Stimulated activated CD8-positive, alpha-beta memory T cell treated with anti-CD3 and anti-CD28 coated beads, Interleukin-4, amount 100 ng/mL, for 4 hours (primary cell): Measurements from ENCODE around the gene ATXN7L3B.

ENCODE experiments used
- DNase-seq, 2 donors: peaks; one replicate each; pipeline ENCODE4 v3.0.0-alpha.2; 2020; ENCODE audit warnings: low read depth in 2 of 2, low spot score in 1 of 2

The ATXN7L3B gene

DNA sequence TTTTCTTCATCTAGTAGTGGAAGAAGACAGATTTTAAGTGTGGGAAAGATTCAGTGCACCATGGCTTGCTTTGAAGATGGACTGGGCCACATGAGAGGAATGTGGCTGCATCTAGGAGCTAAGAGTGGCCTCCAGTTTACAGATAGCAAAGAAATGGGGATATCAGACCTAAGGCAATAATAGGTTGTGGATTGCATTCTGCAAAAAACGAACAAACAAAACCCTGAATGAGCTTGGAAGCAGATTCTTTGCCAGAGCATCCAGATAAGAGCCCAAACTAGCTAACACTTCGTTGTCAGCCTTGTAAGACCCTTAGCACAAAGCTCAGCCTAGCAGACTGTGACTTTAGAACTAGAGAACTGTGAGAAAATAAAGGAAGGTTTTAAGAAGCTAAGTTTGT, 9.6 kb downstream of the ATXN7L3B start:
- DNase-seq = no peak

DNA sequence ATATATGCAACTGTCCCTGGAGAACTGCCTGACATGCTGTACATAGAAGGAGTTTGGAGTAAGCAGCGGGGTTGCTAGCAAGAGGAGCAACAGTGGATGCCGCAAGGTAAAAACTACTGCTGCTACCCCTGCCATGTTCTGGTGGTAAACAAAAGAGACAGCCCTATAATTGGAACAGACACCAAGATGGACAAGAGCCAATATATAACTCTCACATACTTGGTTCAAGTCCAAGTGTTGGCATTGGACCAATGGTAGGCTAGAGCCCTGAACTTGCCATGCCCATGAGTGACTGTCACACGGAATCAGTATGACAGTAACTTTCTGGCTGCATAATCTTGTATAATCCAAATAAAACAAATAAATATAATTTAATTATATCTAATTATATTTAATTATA, 13.7 kb downstream of the ATXN7L3B start:
- no peak for DNase-seq

DNA sequence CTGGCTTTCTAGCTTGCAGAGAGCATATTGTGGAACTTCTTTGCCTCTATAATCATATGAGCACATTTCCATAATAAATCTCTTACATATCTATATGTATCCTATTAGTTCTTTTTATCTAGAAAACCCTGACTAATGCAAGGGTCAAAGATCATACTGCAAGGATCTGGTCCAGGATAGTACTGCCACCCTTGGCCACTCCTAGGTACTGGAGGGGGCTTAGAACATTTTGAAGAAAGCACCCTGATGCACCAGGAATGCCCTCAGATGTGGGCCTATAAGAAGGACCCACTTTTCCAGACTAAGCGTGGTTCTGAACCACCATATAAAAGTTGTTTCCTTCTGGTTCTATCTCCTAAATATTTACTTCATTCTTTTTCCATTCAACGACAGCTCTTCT, 14.6 kb downstream of the ATXN7L3B start:
- no peak for DNase-seq

DNA sequence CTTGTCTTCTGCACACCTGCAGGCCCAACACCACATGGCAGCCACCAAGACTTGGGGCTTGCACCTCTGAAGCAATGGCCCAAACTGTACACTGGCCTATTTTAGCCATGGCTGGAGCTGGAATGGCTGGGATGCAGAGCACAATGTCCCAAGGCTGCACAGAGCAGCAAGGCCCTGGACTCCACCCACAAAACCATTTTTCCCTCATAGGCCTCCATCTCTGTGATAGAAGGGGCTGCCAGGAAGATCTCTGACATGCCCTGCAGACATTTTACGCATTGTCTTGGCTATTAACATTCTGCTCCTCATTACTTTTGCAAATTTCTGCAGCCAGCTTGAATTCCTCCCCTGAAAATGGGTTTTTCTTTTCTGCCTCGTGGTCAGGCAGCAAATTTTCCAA, 22.1 kb downstream of the ATXN7L3B start:
- no peak for DNase-seq

DNA sequence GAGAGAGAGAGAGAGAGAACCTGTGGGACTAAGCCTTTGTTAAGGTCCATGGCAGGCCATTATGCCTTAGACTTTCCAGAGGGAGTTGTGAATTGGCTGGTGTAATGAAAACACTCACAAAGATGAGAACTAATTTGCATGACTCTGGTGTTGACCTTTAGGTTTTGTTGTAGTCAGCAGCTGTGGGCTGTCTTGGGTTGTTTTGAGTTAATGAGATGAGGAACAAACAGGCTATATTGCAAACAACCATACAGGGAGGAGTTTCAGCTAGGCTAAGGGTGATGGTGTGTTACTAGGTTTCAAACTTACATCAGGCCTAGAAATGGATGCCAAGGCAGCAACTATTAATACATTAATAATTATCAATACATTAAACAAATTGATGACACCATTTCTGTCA, 26.3 kb downstream of the ATXN7L3B start:
- no peak for DNase-seq

DNA sequence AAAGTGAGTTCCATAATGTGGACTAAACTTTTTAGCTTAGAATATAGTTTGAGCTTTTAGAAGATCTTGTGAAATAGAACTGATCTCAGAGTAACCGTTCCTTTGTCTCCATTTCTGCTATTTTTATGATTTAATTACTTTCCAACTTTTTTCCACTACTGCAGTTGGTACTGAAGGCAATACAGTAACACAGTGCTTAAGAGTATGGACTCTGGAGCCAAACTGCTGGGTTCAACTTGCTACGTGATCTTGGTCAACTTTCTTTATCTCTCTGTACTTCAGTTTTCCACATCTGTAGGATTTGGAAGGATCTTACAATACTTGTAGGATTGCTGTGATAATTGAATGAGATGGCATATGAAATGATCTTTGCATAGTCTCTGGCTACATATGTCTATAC, 40.9 kb downstream of the ATXN7L3B start:
- no peak for DNase-seq

DNA sequence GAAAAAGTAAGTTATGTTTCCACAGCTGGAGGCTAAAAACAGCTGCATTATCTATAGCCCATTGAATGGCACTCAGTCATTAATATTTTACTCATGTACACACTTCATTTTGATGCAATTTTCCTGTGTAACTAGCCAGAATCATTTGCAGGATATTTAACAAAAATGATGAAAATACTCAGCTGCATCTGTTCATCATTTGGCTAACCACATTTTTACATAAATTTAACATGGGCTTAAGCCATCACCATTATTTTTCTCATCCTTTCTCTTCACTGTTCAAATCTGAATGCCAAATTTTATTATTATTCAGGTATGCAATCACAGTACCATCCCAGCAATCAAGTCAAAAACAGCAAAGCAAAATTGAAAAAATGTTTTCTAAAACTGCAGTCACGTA, 41.8 kb downstream of the ATXN7L3B start:
- DNase-seq = no peak

DNA sequence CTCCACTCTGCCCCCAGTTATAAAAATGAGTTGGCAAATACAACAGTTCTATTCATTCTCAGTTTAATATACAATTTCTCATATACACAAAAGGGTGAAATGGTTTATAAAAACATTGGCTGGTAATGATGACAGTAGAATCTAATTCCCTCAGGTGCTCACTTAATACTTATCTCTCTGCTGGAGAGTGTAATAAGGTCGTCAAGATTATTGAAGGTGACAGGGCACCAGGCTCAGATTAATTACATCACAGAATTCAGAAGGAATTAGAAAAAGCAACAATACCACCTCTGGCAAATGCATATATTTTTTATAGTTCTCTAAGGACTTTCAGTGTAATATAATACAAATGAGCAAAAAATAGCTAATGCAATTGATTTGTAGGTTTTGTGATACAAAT, 42.3 kb downstream of the ATXN7L3B start:
- no peak for DNase-seq

DNA sequence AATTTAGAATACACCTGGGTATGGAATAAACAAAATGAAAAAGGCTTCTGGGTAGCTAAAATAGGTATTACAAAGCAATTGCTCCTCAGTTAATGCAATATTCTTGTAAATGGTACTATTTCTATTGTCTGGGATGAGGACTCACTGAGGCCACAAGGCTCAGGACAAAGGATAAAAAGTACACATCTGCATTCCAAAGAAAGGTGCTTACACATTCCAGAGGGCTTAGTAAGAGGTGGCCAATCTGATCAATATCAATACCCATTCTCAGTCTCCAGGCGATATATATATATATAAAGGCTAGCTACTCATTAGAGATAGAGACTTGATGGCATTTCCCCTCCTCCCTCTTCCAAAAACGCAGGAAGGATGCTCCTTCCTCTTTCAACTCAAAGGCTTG, 43.8 kb downstream of the ATXN7L3B start:
- DNase-seq = no peak

DNA sequence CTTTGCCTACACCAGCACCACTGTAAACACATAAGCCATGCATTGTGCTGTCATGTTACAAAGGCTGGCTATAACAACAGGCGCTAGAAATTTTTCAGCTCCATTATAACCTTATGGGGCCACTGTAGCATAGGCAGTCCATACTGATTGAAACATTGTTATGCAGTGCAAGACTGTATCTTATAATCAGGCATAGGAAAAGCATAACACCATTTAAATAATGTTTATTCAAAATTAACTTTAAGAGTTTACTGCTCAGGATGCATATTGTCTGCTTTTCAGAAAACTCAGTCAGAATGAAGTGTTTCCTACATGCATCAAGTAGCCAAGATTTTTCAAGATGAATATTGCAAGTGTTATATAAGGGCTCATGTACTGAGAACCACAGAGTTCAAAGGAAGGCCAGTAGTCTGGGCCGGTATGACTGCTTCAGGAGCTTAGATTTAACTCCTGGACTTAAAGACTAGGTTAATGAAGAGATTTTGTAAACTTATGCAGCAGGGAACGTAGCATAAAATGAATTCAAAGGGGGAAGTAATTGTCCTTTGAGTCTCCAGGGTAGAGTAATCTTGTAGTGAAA, 46.9 kb downstream of the ATXN7L3B start:
- no peak for DNase-seq

DNA sequence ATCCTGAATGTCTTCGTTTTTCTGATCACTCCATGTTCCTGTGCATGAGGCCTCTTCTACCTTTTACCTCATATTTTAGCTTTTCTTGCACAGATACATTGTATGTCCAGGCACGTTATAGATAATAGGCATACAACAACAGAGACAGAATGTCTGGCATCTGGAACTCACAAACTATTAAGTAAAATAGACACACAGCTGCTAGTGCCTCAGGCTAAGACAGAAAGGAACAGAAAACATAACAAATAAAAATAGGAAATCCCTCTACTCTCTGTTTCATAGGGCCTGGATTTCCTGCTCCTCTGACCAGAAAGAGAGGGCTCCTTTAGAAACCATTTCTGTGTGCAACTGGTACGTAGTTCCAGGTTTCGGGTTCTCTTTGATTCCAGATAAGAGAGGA, 48.6 kb downstream of the ATXN7L3B start:
- DNase-seq = no peak
